Amygdala (tissue), 56 donors: ENCODE results near the gene CES4A.
"Not testable (repeated sequence)": the region's sequence is repeated elsewhere in the genome, so short reads cannot be mapped to it uniquely, and the experiment has no call there.

Experiments used
- DNase-seq, 56 donors: peaks; one replicate each; lab custom pipeline; 2025; lab: John Stamatoyannopoulos, UW

The CES4A gene

DNA sequence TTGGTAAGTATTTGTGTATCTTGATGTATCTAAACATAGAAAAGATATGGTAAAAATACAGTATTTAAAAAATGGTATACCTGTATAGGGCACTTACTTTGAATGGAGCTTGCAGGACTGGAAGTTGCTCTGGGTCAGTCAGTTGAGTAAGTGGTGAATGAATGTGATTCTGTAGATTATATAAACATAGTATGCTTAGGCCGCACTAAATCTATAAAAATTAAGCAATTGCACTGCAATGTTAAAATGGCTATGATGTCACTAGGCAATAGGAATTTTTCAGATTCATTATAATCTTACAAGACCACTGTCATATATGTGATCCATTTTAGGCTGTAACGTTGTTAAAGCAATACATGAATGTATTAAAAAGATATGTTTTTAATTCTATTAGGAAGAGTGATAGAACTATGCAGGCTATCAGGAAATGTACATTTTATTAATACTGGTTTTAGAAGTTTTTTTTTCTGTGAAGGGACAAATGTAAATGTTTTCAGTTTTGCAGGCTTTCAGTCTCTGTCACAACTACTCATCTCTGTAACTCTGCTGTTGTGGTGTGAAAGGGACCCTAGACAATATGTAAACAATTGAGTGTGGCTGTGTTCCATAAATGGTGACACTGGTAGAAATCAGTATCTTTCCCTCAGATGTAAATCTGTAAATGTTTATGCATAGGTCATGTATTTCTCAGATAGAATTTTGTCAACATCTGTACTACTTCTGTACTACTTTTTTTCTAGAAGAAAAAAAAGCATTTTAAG is 51.1 kb downstream of the CES4A start:
- DNase-seq: no peak

DNA sequence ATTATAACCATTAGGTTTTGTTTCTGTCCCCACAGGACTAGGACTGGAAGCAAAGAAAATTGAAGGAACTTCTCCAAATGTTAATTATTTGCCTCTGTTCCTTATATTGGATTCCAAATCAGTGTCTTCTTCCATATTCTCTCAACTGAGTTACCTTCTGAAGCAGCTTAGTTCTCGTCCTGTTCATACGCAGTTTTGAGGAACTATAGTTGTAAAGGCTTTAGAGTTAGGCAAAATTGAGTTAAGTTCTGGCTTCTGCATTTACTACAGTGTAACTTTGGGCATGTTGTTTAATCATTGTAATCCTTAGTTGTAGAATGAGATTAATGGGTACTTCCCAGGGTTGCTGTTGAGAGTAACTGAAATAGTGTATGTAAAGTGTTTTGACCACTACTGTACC is 51.8 kb downstream of the CES4A start:
- DNase-seq: no peak

DNA sequence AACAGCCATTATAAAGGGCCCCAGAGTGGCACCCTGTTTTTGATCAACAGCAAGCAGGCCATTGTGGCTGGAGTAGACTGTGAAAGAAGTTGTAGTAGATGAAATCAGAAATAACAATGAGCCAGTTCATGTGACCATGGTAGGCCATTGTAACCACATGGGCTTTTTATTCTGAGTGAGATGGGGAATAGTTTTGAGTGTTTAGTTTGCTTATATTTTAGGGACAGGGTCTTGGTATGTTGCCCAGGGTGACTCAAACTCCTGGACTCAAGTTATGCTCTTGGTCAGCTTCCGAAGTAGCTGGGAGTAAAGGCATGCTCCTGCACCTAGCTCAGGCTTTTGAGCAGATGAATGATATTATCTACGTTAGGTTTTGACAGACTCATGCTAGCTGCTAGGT is 52.5 kb downstream of the CES4A start:
- peak in 10 of 56 donors; percentile 2 to 50 (median 12) for DNase-seq

DNA sequence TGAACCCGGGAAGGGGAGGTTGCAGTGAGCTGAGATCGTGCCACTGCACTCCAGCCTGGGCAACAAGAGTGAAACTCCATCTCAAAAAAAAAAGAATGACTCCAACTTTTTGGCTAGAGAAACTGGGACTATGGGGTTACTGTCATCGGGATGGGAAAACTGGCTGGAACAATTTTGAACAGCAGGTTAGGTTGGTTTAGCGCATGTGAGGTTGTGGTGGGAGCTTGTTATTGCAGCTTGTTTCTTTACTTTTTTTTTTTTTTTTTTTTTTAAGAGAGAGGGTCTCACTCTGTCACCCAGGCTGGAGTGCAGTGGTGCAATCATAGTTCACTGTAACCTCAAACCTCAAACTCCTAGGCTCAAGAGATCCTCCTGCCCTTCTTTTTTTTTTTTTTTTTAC is 53.1 kb downstream of the CES4A start:
- DNase-seq: not testable (repeated sequence)

DNA sequence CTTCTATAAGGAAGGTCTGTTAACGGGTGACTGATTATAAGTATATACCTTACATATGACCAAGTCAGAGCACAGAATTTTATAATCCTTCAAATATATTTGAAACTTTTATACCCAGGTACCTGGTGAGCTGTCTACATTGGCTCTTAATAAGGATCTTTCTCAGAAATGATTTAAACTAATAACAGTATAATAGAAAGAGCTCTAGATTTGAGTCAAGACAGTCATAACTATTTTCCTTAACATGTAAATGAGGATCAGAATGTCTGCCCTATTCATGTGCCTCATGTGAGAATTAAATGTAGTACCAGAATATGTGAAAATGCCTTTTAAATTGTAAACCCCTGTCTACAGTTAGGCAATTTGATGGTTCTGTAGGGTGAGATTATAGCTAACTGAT is 55.0 kb downstream of the CES4A start:
- DNase-seq: no peak

DNA sequence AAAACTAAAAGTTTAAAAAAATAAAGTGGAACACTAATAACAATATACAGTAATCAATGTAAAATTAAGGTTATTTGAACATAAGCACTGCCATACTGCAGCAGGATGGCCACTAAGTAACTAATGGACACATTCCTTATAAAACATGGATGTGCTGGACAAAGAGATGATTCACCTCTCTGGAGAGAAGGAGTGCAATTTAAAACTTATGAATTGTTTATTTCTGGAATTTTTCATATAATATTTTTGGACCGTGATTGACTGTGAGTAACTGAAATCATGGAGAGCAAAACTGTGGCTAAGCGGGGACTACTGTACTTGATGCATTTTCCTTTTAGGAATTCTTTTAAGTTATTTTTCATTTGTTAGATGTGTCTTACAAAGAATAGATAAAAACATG is 62.4 kb downstream of the CES4A start:
- no peak for DNase-seq

DNA sequence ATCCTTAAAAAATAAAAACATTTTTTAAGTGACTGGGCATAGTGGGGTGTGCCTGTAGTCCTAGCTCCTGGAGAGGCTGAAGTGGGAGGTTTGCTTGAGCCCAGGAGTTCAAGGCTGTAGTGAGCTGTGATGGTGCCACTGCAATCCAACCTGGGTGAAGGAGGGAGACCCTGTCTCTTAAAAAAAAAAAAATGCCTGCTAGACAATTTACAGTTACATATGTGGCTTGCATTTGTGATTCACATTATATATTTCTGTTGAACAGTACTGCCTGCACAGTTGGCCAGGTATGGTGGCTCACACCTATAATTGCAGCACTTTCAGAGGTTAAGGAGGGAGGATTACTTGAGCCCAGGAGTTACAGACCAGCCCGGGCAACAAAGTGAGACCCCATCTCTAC is 64.0 kb downstream of the CES4A start:
- DNase-seq: no peak

DNA sequence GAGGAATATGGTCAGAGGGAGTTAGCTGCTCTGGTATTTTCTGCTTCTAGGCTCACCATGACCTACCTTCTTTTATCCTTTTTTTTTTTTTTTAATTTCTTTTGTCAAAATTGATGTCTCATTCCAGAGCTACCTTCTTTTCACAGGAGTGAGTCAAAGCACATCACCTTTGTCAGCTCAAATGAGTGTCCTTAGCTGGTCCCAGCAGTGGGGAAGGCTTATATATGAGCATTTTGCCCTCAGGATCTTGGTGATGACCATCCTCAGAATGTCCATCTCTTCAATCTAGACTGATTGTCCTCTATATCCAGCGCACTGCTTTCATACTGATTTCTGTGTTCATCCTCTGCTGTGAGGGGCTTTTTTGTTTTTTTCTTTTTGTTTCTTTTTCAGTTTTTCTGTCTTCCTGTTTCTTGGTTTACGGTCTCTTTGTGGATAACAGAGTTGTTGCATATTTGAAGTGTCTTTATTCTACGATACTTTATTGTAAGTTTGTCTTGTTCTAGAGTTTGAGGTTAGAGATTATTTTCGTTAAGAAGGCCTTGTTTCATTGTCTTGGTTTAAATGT is 65.5 kb downstream of the CES4A start:
- DNase-seq: no peak

DNA sequence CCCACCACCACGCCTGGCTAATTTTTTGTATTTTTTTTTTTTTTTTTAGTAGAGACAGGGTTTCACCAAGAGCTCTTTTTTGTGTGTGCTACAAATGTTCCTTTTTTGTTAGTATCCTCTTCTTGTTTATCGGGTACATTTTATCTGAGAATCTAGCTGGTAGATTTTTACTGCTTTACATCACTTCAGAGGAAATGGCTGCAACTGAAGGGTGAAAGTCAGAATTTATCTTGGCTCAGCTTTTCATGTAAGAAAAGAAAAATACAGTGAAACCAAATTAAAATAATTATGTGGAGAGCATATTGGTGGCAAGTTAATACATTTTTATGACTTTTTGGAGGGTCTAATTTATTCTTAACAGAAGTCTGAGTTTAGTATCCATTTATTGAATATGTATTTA is 66.5 kb downstream of the CES4A start:
- no peak for DNase-seq

DNA sequence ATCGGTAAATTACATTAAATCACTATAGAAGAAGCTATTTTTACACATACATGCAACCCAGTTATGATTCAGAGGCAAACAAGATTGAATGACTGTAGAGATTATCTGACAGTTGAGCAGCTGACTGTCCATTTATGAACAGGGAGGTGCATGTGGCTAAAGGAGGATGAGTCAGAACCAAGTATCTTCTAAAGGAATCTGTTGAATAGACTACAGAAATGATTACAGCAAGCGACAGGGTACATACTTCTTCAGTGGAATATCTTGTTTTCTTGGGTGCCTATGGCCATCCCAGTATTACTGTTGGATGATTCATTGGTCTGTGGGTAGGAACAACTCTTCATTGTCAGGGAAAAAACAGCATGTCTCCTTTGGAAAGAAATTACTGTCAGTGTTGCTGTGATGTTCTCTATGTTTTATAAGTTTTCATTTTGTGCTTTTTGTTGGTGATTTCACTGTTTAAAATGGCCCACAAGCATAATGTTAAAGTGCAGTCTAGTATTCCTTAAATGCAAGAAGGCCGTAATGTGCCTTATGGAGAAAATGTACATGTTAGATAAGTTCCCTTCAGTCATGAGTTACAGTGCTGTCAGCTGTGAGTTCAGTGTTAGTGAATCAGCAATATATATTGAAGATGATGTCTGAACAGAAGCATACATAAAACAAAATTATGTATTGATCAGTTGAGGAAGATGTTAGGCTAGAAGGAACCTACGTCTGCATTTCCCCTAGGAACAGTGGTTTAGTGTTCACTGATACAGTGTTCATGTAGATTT is 67.5 kb downstream of the CES4A start:
- DNase-seq: peak in 1 of 56 donors; percentile 4
